Choroid plexus epithelial cell (primary cell): ENCODE data around the gene DIP2C.
A peak's percentile ranks its signal among the peaks of the same experiment; 100 is the strongest.

Experiments
- DNase-seq: peaks from one replicate; pipeline ENCODE4 v3.0.0-alpha.2; 2010; ENCODE audit warnings: low read depth
- H3K4me3 ChIP-seq: 2 replicates; pipeline ENCODE4 v1.5.1; 2011; ENCODE audit warnings: low read depth, mild to moderate bottlenecking, control low read depth, low read length, moderate library complexity
- TF ChIP-seq, protein P1 (sequence below): conservative IDR thresholded peaks from 2 replicates; pipeline ENCODE4 v1.5.1; 2011; ENCODE audit warnings: low read depth, mild to moderate bottlenecking, control low read depth, inconsistent platforms, low read length, moderate library complexity

DIP2C gene

DNA sequence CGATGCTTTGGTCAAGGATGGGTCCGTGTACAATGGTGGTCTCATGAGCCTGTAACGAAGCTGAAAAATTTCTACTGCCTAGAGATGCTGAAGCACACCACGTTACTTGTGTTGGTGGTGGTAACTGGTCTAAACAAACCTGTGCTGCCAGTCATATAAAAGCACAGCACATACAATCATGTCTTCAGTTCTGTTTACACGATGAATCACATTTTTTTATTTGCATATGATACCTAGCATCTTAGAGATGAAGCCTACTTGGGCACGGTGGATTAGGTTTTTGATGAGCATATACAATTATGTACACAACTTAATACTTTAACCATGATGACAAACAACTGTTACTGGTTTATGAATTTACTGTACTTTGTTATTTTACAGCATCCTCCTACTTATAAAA lies 353.2 kb downstream of the DIP2C start:
- TF ChIP-seq, protein P1, sequence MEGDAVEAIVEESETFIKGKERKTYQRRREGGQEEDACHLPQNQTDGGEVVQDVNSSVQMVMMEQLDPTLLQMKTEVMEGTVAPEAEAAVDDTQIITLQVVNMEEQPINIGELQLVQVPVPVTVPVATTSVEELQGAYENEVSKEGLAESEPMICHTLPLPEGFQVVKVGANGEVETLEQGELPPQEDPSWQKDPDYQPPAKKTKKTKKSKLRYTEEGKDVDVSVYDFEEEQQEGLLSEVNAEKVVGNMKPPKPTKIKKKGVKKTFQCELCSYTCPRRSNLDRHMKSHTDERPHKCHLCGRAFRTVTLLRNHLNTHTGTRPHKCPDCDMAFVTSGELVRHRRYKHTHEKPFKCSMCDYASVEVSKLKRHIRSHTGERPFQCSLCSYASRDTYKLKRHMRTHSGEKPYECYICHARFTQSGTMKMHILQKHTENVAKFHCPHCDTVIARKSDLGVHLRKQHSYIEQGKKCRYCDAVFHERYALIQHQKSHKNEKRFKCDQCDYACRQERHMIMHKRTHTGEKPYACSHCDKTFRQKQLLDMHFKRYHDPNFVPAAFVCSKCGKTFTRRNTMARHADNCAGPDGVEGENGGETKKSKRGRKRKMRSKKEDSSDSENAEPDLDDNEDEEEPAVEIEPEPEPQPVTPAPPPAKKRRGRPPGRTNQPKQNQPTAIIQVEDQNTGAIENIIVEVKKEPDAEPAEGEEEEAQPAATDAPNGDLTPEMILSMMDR: no peak
- DNase-seq: no peak

DNA sequence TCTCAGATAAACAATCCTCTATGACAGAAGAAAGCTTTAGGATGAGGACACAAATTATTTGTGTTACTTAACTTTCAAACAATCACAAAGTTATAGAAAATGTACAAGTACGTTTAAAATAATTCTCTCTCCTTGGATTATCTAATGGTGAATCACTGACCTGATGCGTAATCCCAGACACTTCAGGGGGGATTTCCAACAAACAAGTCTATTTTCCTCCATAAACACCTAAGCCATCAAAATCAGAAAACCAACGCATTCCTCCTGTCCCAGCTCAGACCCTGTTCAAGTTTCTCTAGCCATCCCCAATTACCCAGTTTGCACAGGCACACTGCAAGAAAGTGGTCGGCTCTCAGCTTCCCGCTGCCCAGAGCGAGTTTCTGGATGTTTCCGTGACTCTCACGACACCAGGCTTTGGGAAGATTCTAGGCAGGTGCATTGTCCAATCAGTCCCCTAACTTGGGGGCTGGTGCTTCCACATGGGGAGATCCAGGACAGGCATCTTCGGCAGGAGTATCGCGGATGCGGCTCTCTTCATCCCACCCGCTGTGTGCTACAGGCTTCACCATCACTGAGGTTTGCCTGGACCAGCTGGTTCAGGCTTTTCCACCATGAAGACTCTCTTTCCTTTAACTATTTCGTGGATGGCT lies 354.2 kb downstream of the DIP2C start:
- DNase-seq: peak; percentile 33
- TF ChIP-seq, protein P1: no peak
- H3K4me3 ChIP-seq: no peak overlapping the region

More for the DNA sequence above, 353.2 kb downstream of the DIP2C start:
- no peak overlapping the region for H3K4me3 ChIP-seq

DNA sequence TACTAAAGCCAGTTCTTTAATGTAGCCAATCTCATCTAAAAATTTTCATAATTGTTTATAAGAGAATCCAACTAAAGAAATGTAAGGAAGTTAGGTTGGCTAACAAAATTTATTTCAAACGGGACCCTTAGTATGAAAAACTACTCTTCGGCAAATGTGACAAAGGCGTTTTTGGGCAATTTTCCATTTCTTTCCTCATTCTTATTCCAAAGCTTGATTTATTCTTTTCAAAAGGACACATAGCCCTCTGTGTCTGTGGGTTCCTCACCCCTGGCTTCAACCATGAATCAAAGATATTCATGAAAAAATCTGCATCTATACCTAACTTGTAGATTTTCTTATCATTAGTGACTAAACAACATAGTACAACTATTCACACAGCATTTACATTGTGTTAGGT lies 358.3 kb downstream of the DIP2C start:
- DNase-seq: no peak
- TF ChIP-seq, protein P1: no peak
- no peak overlapping the region for H3K4me3 ChIP-seq

DNA sequence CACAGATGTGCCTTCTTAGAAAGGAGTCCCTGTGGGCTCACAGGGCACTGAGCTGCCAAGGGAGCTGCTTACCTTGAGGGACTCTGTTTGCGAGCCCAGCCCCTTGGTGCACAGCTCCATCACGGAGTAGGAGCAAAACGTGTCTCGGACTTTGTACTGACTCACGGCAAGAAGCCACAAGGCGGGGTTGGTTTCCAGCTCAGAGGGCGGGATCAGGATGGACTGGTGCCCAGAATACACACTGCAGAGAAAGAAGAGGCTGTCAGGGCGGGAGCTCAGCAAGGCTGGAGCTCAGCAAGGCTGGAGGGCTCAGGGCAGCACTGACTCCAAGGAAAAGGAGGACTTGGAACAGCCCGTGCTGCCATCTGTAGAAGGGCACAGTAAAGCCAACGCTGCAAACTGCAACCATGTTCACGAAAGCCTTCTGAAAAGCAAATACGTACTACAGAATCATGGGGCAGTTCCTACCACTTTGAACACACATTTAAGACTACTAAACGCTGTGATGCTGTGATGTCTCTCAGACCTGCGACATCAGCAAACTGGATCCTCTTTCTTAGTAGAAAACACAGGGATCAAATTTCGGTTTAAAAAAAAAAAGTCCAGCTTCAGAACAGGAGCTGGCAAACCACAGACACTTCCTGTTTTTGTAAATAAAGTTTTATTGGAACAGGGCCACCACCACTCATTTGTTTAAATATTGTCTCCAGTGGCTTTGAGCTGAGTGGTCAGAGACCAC lies 359.9 kb downstream of the DIP2C start:
- DNase-seq: peak; percentile 97
- peak overlapping the region; percentile 43 for H3K4me3 ChIP-seq
- TF ChIP-seq, protein P1: peak; percentile 53

GRCh38 chr10:327889-328852 lies 361.3 kb downstream of the DIP2C start:
- TF ChIP-seq, protein P1: no peak
- H3K4me3 ChIP-seq: no peak overlapping the region
- DNase-seq: no peak

DNA sequence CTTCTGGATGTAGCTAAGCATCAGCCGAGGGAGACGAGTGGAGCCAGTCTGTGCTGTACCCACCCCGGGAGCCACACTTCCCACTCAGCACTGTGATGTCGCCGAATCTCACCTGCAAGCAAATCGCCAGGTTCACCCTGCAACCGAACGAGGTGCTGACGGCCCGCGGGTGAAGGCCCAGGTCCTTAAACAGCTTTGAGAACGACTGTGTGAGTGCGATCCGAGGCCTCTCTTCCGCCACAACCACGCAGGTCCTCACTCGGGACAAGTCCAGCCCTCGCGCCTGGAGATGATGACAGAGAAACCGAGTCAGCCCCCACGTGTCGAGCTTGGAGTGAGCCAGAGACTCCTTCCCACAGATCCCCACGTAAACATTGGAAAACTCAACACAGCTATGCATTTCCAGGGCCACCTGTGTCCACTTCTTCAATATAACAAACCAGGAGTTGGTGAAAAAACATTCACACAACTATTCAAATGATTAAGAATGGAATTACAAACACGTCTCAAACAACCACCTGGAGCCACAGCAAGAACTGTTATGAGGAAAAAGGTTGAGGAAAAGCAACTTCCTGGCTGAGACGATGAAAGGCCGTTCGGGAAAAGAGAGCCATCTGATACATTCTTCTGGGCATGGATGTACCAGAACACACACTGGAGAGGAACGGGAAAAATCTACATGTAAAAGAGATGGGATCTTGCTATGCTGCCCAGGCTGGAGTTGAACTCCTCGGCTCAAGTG lies 362.4 kb downstream of the DIP2C start:
- no peak overlapping the region for H3K4me3 ChIP-seq
- TF ChIP-seq, protein P1: no peak
- DNase-seq: no peak
